Esophagus muscularis mucosa (tissue), 4 donors: ENCODE results near the gene F2R. TPM values are rescaled to one million over a fixed set of nuclear protein-coding genes. Genes with fewer than 3 reads are reported as not detected.

Experiments
- DNase-seq: peaks from one replicate; pipeline ENCODE4 v3.0.0-alpha.2; 2017; ENCODE audit errors: extremely low spot score
- H3K27ac ChIP-seq, 4 donors: fragments of 200-600 bp; sonication (generic); replicated peaks in 1 of 4; 1 replicate in 3 of 4; 2 replicates in 1 of 4; pipeline ENCODE4 v1.5.1; 2016 to 2019; ENCODE audit warnings: mild to moderate bottlenecking in 1 of 4
- H3K27me3 ChIP-seq, 4 donors: fragments of 200-600 bp; sonication (generic); one replicate each; pipeline versions ENCODE4 v1.5.1 to v1.6.0; 2016 to 2019
- H3K36me3 ChIP-seq, 4 donors: fragments of 200-600 bp; sonication (generic); one replicate each; pipeline ENCODE4 v1.5.1; 2016 to 2019
- H3K4me1 ChIP-seq, 4 donors: fragments of 200-600 bp; sonication (generic); one replicate each; pipeline ENCODE4 v1.5.1; 2016 to 2019
- H3K4me3 ChIP-seq, 4 donors: fragments of 200-600 bp; sonication (generic); 1 replicate in 2 of 4; 2 replicates in 2 of 4; pipeline ENCODE4 v1.5.1; 2016 to 2019; ENCODE audit warnings: mild to moderate bottlenecking in 4 of 4, moderate library complexity in 1 of 4
- H3K9me3 ChIP-seq, 4 donors: fragments of 200-600 bp; sonication (generic); 1 replicate in 3 of 4; 2 replicates in 1 of 4; pipeline ENCODE4 v1.5.1; 2016 to 2019
- CTCF ChIP-seq, 3 experiments: fragments of 200-600 bp in 2 of 3; fragments of 450-650 bp in 1 of 3; sonication (generic) in 2 of 3; IDR thresholded peaks; one replicate each; pipeline ENCODE4 v1.5.1; 2017 to 2019; ENCODE audit warnings: antibody characterized with exemption in 3 of 3, mild to moderate bottlenecking in 2 of 3, moderate library complexity in 1 of 3
- EP300 ChIP-seq: sonication (generic); formaldehyde crosslinking; IDR thresholded peaks from one replicate; pipeline ENCODE4 v1.6.1; 2017; ENCODE audit warnings: antibody characterized with exemption
- POLR2A ChIP-seq: fragments of 450-650 bp; IDR thresholded peaks from one replicate; pipeline ENCODE4 v1.6.1; 2017; ENCODE audit warnings: antibody characterized with exemption, moderate library complexity, mild to moderate bottlenecking, low read depth
- POLR2AphosphoS5 ChIP-seq, 2 donors: sonication (generic); formaldehyde crosslinking; IDR thresholded peaks; one replicate each; pipeline ENCODE4 v1.6.1; 2017; ENCODE audit warnings: antibody characterized with exemption in 2 of 2
- whole genome bisulfite sequencing: methylation state at CpG from one replicate; pipeline ENCODE4 v1.1.5; 2018; 5-methylcytosine and 5-hydroxymethylcytosine counted together
- intact Hi-C: fragments of 100-400 bp; cut with DNase I; formaldehyde crosslinking; loops from one replicate; pipeline ENCODE4 v1.15.1; 2023
- total RNA-seq, 4 donors: library from RNA; depleted of rRNA; stranded (reverse); fragments of >200 nt; gene quantifications; one replicate each; pipeline versions ENCODE4 v1.1.0 to v1.2.1, GENCODE V29; 2016

Gene F2R
- total RNA-seq, 4 donors from 2014 or later = 12.1 to 14.1 (median 13.9) TPM

GRCh38 chr5:76723266-76723665, 7.3 kb downstream of the F2R start:
- no peak overlapping the region for H3K4me3 ChIP-seq
- TF ChIP-seq POLR2AphosphoS5 (IDR thresholded peaks at IDR 0.05) (no peak), POLR2A (no peak), EP300 (no peak), CTCF (IDR thresholded peaks at IDR 0.05) (no peak)
- H3K36me3 ChIP-seq = no peaks in the 10 kb centered on the region
- H3K27ac ChIP-seq = no peak overlapping the region
- peaks cover 0 to 11% (median 0%) of the 10 kb centered on the region in 4 donors for H3K27me3 ChIP-seq
- 94% methylated on average over 1 of the region's 1 CpG for WGBS
- intact Hi-C loops = no loop called here
- H3K9me3 ChIP-seq = no peaks in the 10 kb centered on the region
- peaks cover 0 to 8% (median 2%) of the 10 kb centered on the region in 4 donors for H3K4me1 ChIP-seq
- DNase-seq = no peak

GRCh38 chr5:76723906-76724305, 8.0 kb downstream of the F2R start:
- intact Hi-C loops = no loop called here
- 84% methylated on average over 1 of the region's 1 CpG for WGBS
- Histone ChIP-seq H3K9me3 (peaks cover 0 to 4% (median under 1%) of the 10 kb centered on the region in 4 donors), H3K4me1 (peaks cover 0 to 8% (median 2%) of the 10 kb centered on the region in 4 donors), H3K27me3 (peaks cover 0 to 8% (median 0%) of the 10 kb centered on the region in 4 donors), H3K4me3 (no peak overlapping the region), H3K36me3 (no peaks in the 10 kb centered on the region), H3K27ac (no peak overlapping the region)
- TF ChIP-seq POLR2AphosphoS5 (IDR thresholded peaks at IDR 0.05) (no peak), POLR2A (no peak), EP300 (no peak), CTCF (IDR thresholded peaks at IDR 0.05) (no peak)
- no peak for DNase-seq

DNA sequence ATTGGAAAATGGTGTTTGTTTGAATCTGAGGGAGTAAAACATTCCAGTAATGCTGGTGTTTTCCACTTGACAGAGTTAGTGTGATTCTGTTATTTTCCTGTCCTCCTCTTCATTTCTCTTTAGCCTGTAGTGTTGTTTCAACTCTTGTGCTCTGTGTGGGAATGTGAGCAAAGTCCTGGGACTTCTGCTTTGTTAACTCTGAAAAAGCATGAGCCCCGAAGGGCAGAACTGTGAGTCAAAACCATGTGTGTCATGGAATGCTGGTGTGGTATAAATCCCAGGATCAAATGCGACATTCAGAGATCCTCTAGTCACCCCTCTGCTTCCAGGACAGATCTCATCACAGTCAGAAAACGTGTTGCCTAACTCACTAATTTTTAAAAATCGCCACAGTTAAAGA, 8.9 kb downstream of the F2R start:
- H3K4me1 ChIP-seq = peaks cover 0 to 8% (median 2%) of the 10 kb centered on the region in 4 donors
- intact Hi-C loops = no loop called here
- TF ChIP-seq POLR2AphosphoS5 (IDR thresholded peaks at IDR 0.05) (no peak), CTCF (IDR thresholded peaks at IDR 0.05) (no peak), POLR2A (no peak), EP300 (no peak)
- peaks cover 0 to under 1% (median 0%) of the 10 kb centered on the region in 4 donors for H3K27me3 ChIP-seq
- DNase-seq = no peak
- 88% methylated on average over 4 of the region's 4 CpGs for WGBS
- H3K9me3 ChIP-seq = peaks cover 0 to 13% (median 7%) of the 10 kb centered on the region in 4 donors
- H3K27ac ChIP-seq = no peak overlapping the region
- H3K36me3 ChIP-seq = no peaks in the 10 kb centered on the region
- H3K4me3 ChIP-seq = no peak overlapping the region

DNA sequence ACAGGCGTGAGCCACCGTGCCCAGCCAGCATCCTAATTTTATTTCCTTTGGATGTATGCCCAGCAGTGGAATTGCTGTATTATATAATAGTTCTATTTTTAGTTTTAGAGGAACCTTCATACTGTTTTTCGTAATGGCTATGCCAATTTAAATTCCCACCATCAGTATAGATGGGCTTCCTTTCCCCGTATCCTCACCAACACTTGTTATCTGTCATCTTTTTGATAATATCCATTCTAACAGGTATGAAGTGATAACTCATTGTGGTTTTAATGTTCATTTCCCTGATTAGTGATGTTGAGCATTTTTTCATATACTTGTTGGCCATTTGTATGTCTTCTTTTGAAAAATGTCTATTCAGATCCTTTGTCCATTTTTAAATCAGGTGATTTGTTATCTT, 13.0 kb downstream of the F2R start:
- Histone ChIP-seq H3K27me3 (no peaks in the 10 kb centered on the region), H3K9me3 (peaks cover 0 to 21% (median 14%) of the 10 kb centered on the region in 4 donors), H3K27ac (no peak overlapping the region), H3K4me1 (no peaks in the 10 kb centered on the region), H3K4me3 (no peak overlapping the region), H3K36me3 (peaks cover 0 to 11% (median 0%) of the 10 kb centered on the region in 4 donors)
- no peak for DNase-seq
- TF ChIP-seq EP300 (no peak), POLR2AphosphoS5 (IDR thresholded peaks at IDR 0.05) (no peak), CTCF (IDR thresholded peaks at IDR 0.05) (no peak), POLR2A (no peak)
- intact Hi-C loops = no loop called here
- WGBS = 56% methylated on average over 4 of the region's 4 CpGs
